ENCODE measurements around the gene BNC2.

The BNC2 gene

DNA sequence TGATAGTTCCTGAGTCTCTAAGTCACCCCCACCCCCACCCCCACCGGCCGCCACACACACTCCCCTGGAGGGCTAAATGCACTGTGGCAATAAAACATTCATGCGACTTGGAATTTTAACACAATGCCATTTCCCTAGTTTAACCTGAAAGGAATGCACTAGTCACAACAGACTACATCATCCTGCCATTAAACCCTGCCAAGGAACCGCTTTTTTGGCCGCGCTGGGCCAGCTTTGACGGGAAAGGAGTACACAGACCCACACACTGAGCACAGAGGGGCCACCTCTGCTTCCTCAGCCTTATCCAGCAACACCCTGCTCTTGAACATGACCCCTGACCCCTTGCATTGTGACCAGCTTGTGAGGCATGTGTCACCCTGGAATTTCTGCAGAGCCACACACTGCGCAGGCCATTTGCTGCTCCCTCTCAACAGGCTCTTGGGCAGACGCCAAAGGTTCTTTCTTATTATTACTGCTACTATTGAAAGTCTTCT is 165.3 kb downstream of the BNC2 start:
- DNase-seq: no peak

DNA sequence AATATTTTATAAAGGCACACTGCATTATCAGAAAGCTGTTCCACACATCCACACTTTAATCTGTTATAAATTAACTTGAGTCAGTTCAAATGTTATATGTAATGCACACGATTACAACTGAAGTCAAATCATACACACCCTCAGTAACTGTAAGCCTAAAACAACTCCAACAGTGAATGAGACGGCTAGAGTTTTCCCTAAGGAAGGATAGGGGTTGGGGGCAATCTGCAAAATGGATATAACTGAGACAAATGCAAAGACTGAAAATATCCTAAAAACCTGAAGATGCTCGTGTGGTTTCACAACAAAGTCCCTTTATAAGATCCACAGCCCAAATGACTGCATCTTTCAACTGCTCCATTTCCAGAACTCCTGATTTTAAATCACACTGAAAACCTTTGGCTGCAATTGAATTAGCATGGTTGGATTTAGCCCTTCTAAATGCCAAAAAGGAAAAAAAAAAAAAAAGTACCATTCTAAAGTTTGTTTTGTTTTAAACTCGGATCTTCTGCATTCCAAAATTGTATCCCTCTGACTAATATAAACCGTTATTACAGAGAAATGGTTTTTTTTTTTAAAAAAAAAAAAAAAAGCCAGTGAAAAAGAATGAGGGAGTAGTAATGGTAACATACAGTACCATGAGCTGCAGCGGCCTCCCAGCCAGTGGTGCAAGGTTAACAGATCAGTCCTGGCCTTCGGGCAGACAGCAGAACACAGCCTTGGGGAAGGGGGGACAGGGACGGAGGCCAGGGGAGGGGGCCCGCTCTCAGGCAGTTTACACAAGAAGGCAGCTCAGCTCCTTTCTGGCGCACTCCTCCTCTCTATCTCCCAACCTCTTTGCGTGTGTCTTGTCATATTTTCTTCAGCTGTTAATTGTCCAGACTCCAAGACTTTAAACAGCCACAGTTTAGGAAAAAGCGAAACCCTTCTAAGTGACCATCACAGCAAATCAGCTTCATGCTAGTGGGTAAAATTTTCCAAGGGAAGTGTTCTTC is 166.1 kb downstream of the BNC2 start:
- no peak for DNase-seq

GRCh38 chr9:16701347-16701746 is 169.1 kb downstream of the BNC2 start:
- no peak for DNase-seq

DNA sequence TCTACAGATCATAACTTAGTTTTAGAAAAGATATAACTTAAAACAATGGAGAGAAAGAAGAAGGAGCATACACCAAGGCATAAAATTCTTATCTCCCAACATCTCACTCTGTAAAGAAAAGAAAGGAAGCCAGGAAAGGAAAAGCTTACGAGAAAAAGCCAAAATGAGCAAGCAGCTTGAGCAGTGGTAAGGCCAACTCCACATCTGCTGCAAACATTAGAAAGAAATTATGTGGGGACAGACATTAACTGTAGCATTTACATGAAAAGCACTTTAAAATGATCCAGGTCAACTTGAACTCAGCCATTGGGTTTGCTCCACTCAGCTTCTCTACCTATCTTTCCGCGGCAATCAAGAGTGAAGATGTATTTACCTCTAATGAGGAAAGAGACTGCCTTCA is 176.9 kb downstream of the BNC2 start:
- DNase-seq: no peak

DNA sequence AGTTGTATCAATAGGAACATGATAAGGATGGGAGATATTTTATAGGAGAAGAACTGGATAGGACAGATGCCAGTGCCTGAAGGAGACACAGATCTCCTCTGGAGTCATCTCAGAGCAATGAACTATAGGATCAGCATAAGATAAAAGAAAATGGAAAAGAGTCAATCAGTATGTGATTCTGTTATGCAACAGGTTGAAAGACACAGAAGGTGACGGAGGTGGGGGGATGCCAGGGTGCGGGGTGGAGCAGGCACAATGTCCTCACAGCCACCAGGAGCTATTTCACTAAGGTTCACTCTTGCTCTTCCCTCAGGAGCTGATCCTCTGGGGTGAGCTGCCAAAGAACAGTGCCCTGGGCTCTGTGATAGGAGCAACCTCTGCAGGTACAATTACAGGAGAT is 179.8 kb downstream of the BNC2 start:
- DNase-seq: no peak

DNA sequence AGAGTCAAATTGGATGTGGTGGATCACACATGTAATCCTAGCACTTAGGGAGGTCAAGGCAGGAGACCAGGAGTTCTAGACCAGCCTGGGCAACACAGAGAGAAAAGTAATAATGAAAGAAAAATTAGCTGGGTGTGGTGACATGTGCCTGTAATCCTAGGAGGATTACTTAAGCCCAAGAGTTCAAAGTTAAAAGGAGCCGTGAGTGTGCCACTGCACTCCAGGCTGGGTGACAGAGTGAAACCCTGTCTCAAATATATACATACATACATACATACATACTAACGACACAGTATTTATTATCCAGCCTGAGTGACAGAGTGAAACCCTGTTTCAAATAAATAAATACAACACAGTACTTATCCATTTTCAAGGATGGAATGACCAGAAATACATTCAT is 180.3 kb downstream of the BNC2 start:
- DNase-seq: no peak

DNA sequence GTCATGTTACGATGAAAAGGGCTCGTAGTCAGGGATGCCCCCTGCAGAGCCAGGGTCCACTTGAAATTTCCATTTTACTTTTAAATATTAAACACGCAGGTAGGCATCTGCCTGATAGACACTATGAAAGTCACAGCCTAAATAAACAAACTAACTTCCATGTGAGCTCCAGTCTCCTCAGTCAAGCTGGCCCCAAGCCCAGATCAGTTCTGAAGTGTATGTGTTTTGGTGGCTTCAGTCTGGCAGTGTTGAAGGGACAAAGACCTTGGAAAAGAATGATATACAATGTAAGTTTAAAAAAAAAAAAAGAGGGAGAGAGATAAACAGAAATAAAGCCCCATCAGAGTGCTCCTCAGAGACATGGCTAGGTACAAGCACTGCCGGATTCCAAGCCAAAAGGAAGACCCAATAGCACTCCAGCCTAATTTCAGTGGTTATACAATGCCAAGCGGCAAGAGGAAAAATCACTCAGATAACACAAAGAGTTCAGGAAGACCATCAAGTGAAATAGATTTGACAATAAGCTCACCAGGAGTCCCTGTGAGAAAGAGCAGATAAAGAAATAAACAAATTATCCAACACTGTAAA is 181.0 kb downstream of the BNC2 start:
- no peak for DNase-seq

GRCh38 chr9:16688814-16689213 is 181.7 kb downstream of the BNC2 start:
- DNase-seq: no peak

GRCh38 chr9:16687678-16688369 is 182.6 kb downstream of the BNC2 start:
- DNase-seq: no peak

DNA sequence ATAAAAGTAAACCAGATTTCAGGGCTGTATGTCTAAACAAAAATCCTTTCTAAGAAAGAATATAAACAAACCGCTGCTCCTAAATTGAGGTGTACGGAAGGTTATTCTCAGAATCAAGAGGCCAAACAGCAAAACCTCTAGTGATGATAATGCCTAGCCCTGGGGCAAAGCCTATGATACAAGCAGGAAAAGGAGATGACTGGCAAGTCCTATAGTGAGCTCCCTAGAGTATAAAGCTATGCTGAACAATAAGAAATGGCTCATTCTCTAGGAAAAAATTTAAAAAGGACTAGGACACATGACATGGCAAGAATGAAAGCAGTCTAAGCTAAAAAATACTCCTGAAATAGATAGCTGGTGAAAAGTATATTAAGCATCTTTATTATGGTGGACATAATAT is 187.1 kb downstream of the BNC2 start:
- no peak for DNase-seq

DNA sequence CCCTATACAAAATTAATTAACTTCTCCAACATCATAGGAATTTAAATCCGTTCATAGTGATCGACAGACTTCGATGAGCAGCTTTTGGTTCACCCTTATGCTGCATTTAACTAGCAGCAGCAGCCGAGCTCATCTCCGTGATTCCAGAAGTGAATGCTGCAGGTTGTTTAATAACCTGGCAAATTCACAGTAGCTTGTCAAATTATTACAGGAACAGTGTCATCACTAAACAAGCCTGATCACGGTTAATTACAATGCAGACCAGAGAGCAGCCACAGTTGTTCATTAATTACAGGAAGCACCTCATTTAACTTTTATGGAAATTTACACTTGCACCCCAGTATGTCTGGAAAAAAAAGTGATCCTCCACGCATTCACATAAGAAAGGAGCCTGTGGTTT is 188.2 kb downstream of the BNC2 start:
- no peak for DNase-seq

GRCh38 chr9:16681652-16681987 is 188.8 kb downstream of the BNC2 start:
- DNase-seq: no peak

GRCh38 chr9:16680975-16681651 is 189.4 kb downstream of the BNC2 start:
- DNase-seq: no peak

GRCh38 chr9:16680541-16680940 is 189.9 kb downstream of the BNC2 start:
- no peak for DNase-seq

- DNase-seq: no peak
Observed at GRCh38 chr9:16679327-16679821, 191.1 kb downstream of the BNC2 start.

DNA sequence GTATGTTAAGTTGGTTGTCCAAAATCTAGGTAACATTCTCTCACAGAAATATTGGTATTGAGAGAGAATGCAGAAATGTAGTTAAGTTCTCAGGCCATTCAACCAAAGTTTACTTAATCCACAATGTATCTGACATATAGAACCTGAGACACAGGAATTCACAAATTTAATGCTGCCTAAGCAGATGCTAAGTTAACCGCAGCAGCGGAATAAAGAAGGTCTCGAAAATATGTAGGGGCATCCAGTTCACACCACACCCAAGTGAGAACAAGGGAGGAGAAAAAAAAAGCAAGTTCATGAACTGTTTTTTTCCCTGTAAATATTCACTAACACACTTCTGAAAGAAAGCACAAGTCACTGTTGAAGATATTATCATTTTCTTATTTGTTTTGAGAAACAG is 194.0 kb downstream of the BNC2 start:
- no peak for DNase-seq

DNA sequence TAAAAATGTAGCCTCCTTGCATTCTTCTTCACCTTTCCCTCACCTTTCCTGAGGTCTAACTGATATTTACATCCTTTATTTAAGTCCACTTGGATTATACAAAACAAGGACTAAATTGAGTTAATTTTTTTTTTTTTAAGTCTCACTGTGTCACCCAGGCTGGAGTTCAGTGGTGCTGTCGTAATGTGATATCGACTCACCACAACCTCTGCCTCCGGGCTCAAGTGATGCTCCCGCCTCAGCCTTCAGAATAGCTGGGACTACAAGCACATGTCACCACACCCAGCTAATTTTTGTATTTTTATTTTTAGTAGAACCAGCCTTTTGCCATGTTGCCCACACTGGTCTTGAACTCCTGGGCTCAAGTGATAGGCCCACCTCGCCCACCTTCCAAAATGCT is 195.3 kb downstream of the BNC2 start:
- DNase-seq: peak in 1 of 4 experiments; percentile 3

- DNase-seq: no peak
Observed at GRCh38 chr9:16673171-16673570, 197.3 kb downstream of the BNC2 start.

- no peak for DNase-seq
Observed at GRCh38 chr9:16672501-16672900, 198.0 kb downstream of the BNC2 start.

- DNase-seq: no peak
Observed at GRCh38 chr9:16671591-16672137, 198.8 kb downstream of the BNC2 start.

DNA sequence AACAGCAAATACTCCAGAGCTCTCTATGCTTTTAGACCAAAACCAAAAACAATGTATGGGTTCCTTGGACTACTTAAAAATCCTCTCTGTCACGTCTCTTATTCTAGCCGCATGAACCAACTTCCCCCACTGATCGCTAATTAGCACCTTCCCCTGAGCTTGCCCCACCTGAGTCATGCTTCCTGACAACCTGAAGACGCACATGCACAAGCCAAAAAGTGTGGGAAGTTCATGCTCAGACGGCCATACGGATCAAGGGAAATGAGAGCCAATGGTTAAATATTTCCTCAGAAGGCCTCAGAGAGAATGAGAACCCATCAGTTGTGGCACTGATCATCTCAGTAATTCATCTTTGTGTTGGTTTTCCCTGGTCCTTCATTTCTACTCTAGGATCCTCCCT is 199.7 kb downstream of the BNC2 start:
- no peak for DNase-seq

GRCh38 chr9:16668734-16669295 is 201.7 kb downstream of the BNC2 start:
- DNase-seq: no peak

Measured in suppressor macrophage (primary cell).